GM12874 (cell line): ENCODE measurements around the gene LPGAT1.

Experiments
- CTCF ChIP-seq: IDR thresholded peaks from 2 replicates; pipeline ENCODE4 v1.5.1; 2011; ENCODE audit warnings: low read depth, mild to moderate bottlenecking, control low read depth, low read length, moderate library complexity; ENCODE audit not compliant: insufficient read depth

The LPGAT1 gene

GRCh38 chr1:211756471-211757020 lies 74.0 kb downstream of the LPGAT1 start:
- no peak for TF ChIP-seq CTCF

- no peak for TF ChIP-seq CTCF
Measured at GRCh38 chr1:211753649-211754251, 76.8 kb downstream of the LPGAT1 start.

GRCh38 chr1:211752951-211753486 lies 77.5 kb downstream of the LPGAT1 start:
- TF ChIP-seq CTCF = no peak

- TF ChIP-seq CTCF = no peak
Measured at GRCh38 chr1:211752317-211752716, 78.2 kb downstream of the LPGAT1 start.

- TF ChIP-seq CTCF = no peak
Measured at GRCh38 chr1:211751438-211751837, 79.1 kb downstream of the LPGAT1 start.

GRCh38 chr1:211750599-211750998 lies 80.0 kb downstream of the LPGAT1 start:
- no peak for TF ChIP-seq CTCF

- no peak for TF ChIP-seq CTCF
Measured at GRCh38 chr1:211749251-211749650, 81.3 kb downstream of the LPGAT1 start.
